Tibial artery (tissue), 4 donors: ENCODE results near the gene TTC4.

Experiments used
- DNase-seq, 2 donors: peaks; one replicate each; pipeline ENCODE4 v3.0.0-alpha.2; 2019
- H3K27ac ChIP-seq, 2 donors: fragments of 200-600 bp; sonication (generic) in 1 of 2; 1 replicate in 1 of 2; 2 replicates in 1 of 2; pipeline ENCODE4 v1.5.1; 2018 to 2019; ENCODE audit warnings: mild to moderate bottlenecking in 1 of 2
- H3K27me3 ChIP-seq, 2 donors: fragments of 200-600 bp; sonication (generic) in 1 of 2; one replicate each; pipeline versions ENCODE4 v1.5.1 to v1.6.0; 2016 to 2019
- H3K36me3 ChIP-seq, 3 donors: fragments of 200-600 bp; sonication (generic) in 2 of 3; one replicate each; pipeline ENCODE4 v1.5.1; 2016 to 2019; ENCODE audit warnings: mild to moderate bottlenecking in 2 of 3
- H3K4me1 ChIP-seq, 4 donors: fragments of 200-600 bp; sonication (generic) in 2 of 4; 1 replicate in 3 of 4; 2 replicates in 1 of 4; pipeline ENCODE4 v1.5.1; 2016 to 2019
- H3K4me3 ChIP-seq, 2 donors: fragments of 200-600 bp; sonication (generic) in 1 of 2; 1 replicate in 1 of 2; 2 replicates in 1 of 2; pipeline ENCODE4 v1.5.1; 2018 to 2019; ENCODE audit warnings: mild to moderate bottlenecking in 2 of 2
- H3K9me3 ChIP-seq, 3 donors: fragments of 200-600 bp; sonication (generic) in 1 of 3; one replicate each; pipeline ENCODE4 v1.5.1; 2016 to 2019
- intact Hi-C: fragments of 100-400 bp; cut with DNase I; formaldehyde crosslinking; loops from one replicate; pipeline ENCODE4 v1.15.0; 2023; ENCODE audit warnings: low total_unique reads
- TF ChIP-seq, protein P1 (sequence below), 2 experiments: fragments of 200-600 bp in 1 of 2; fragments of 450-650 bp in 1 of 2; IDR thresholded peaks; one replicate each; pipeline ENCODE4 v1.5.1; 2017 to 2019; ENCODE audit warnings: antibody characterized with exemption in 2 of 2, mild to moderate bottlenecking in 1 of 2, moderate library complexity in 1 of 2

Gene TTC4

DNA sequence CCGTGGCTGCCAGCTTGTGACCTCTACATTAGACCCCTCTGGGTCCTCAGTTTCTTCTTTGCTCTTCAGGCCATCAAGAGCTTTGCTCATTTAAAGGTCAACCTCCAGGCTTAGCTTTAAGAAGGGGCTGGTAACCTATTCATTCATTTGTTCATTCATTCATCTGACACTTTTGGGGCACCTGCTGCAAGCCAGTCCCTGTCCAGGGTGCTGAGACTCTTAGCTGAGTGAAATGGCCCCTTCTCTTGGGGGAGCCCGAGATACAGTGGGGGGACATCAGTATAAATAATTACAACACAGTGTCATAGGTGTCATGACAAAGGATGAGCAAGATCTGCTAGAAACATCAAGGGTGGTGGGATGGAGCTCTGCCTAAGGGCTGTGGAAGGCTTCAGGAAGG is 10.5 kb upstream of the TTC4 start:
- intact Hi-C loops = no loop called here
- H3K4me1 ChIP-seq = no peaks in the 10 kb centered on the region
- no peak for DNase-seq
- no peaks in the 10 kb centered on the region for H3K27me3 ChIP-seq
- no peak overlapping the region for H3K4me3 ChIP-seq
- H3K9me3 ChIP-seq = no peaks in the 10 kb centered on the region
- peaks cover 7 to 47% (median 13%) of the 10 kb centered on the region in 3 donors for H3K36me3 ChIP-seq
- TF ChIP-seq, protein P1, sequence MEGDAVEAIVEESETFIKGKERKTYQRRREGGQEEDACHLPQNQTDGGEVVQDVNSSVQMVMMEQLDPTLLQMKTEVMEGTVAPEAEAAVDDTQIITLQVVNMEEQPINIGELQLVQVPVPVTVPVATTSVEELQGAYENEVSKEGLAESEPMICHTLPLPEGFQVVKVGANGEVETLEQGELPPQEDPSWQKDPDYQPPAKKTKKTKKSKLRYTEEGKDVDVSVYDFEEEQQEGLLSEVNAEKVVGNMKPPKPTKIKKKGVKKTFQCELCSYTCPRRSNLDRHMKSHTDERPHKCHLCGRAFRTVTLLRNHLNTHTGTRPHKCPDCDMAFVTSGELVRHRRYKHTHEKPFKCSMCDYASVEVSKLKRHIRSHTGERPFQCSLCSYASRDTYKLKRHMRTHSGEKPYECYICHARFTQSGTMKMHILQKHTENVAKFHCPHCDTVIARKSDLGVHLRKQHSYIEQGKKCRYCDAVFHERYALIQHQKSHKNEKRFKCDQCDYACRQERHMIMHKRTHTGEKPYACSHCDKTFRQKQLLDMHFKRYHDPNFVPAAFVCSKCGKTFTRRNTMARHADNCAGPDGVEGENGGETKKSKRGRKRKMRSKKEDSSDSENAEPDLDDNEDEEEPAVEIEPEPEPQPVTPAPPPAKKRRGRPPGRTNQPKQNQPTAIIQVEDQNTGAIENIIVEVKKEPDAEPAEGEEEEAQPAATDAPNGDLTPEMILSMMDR (IDR thresholded peaks at IDR 0.05) = no peak
- H3K27ac ChIP-seq = no peak overlapping the region

DNA sequence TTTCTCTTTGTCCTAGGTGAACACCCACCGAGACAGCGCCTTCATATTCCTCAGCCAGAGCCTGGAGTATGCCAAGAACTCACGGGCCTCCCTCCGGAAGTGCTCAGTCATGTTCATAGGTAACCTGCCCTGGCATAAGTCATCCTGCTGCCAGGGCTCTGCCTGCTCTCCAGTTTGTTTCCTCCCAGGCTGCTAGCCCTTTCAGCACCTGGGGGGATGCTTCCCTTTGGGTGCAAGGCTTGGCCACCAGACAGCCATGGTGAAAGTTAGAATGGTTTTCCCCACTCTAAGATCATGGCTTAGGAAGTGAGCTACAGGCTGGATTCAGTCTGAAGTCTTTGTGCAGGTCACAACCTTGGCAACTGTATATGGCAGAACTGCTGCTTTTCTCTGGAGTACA is 9.2 kb upstream of the TTC4 start:
- H3K4me1 ChIP-seq = no peaks in the 10 kb centered on the region
- peaks cover 7 to 35% (median 13%) of the 10 kb centered on the region in 3 donors for H3K36me3 ChIP-seq
- TF ChIP-seq, protein P1 (IDR thresholded peaks at IDR 0.05) = no peak
- no peak for DNase-seq
- H3K9me3 ChIP-seq = no peaks in the 10 kb centered on the region
- H3K4me3 ChIP-seq = no peak overlapping the region
- intact Hi-C loops = no loop called here
- no peak overlapping the region for H3K27ac ChIP-seq
- no peaks in the 10 kb centered on the region for H3K27me3 ChIP-seq

DNA sequence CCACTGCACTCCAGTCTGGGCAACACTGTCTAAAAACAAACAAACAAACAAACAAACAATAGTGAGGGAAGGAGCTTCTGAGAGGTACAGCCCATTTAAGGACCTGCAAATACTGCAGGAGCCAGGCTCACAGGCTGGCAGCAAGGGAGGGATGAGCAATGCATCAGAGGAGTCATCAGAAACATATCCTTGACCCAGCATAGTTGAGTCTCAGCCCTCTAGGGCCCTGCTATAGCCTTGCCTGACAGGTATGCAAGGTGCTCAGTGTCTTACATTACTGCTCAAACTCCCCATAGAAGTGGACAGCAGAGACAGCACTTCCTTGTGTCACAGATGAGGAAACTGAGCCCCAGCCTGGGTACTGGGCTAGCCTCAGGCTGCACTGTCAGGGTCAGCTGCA is 7.3 kb upstream of the TTC4 start:
- Histone ChIP-seq H3K4me1 (no peaks in the 10 kb centered on the region), H3K36me3 (peaks cover 7 to 27% (median 13%) of the 10 kb centered on the region in 3 donors), H3K27me3 (no peaks in the 10 kb centered on the region), H3K4me3 (no peak overlapping the region), H3K27ac (no peak overlapping the region), H3K9me3 (no peaks in the 10 kb centered on the region)
- TF ChIP-seq, protein P1 (IDR thresholded peaks at IDR 0.05) = no peak
- intact Hi-C loops = no loop called here
- no peak for DNase-seq

DNA sequence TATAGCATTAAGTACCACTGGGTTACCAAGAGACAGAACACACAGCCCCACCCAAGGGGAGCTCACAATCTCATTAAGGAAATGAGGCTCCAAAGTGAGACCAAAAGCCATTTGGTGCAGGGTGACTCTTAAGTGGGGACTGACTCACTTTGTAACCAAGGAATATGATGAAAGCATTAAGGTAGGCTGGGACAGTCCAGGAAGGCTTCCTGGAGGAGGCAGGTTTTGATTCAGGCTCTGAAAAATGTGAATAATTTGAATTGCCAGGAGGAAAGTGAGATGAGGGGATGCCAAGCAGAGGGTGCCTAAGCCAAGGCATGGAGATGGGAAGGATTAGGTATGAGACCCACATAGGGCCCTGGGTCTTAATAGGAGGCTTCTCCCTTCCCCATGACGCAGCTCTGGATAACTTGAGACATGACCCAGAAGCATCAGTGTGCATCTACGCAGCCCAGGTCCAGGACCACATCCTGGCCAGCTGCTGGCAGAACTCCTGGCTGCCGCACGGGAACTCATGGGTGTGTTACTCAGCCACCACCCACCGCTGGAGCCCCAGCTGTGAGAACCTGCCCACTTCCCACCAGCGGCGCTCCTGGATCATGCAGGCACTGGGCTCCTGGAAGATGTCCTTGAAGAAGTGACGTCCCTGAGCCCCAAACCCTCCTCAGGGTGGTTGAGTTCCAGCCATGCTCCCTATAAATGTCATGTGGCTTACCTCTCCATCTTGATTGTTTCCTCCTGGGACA is 5.9 kb upstream of the TTC4 start:
- H3K4me3 ChIP-seq = no peak overlapping the region
- no peak for DNase-seq
- H3K9me3 ChIP-seq = no peaks in the 10 kb centered on the region
- TF ChIP-seq, protein P1 (IDR thresholded peaks at IDR 0.05) = no peak
- no peak overlapping the region for H3K27ac ChIP-seq
- intact Hi-C loops = no loop called here
- H3K36me3 ChIP-seq = peaks cover 7 to 22% (median 13%) of the 10 kb centered on the region in 3 donors
- no peaks in the 10 kb centered on the region for H3K27me3 ChIP-seq
- H3K4me1 ChIP-seq = peaks cover 0 to 1% (median under 1%) of the 10 kb centered on the region in 4 donors

DNA sequence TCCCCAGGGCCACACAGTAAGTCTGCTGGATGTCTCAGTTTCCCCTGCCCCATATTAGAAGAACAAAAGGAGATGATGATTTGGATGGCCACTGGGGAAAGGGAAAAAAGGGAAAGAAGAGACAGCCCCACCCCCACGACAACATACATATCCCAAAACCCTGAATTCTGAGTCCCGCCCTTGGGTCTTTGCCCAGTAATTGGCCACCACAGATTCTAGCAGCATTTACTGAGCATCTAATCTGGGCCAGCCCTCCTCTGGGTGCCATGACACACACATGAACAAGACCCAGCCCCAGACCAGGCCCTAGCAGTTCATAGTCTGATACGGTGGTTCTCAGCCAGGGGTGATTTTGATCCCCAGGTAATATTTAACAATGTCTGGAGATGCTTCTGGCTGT is 5.2 kb upstream of the TTC4 start:
- peaks cover 0 to 7% (median 3%) of the 10 kb centered on the region in 4 donors for H3K4me1 ChIP-seq
- no peak overlapping the region for H3K27ac ChIP-seq
- intact Hi-C loops = no loop called here
- H3K4me3 ChIP-seq = no peak overlapping the region
- no peaks in the 10 kb centered on the region for H3K27me3 ChIP-seq
- peaks cover 7 to 22% (median 13%) of the 10 kb centered on the region in 3 donors for H3K36me3 ChIP-seq
- no peaks in the 10 kb centered on the region for H3K9me3 ChIP-seq
- no peak for DNase-seq
- TF ChIP-seq, protein P1 (IDR thresholded peaks at IDR 0.05) = no peak
